ENCODE data around the gene RPS6KA2.

The RPS6KA2 gene

DNA sequence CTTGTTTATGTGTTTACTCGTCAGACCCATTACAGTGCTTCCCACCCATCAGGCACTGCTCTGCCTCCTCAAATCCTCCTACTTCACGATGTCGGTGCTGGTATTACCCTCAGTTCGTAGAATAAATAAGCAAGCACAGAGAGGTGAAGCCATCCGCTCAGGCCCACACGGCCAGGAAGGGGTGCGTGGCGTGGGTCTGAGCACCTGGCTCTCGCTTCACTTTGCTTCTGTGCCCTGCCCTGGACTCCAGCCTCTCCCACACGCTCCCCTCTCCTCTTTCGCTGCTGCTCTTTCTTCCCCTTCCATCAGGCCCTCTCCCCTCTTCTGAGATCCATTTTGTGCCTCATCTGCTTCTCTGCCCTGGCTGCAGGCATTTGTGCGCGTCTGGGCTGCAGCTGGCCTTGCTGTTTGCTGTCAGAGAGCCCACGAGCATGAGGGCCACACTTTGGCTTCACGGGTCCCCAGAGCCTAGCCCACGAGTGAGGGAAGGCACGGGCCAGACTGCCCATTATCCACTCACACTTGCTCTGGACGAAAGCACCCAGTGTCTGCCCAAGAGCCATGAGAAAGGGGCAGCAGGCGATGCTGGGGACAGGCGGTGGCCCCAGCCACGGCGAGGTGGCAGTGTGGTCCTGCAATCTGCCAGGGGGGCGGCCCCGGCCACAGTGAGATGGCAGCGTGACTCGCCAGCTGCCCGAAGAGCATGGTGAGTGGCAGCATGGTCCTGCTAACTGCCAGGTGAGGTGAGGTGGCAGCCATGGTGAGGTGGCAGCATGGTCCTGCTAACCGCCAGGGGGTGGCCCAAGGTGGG, 148.1 kb downstream of the RPS6KA2 start:
- H3K4me3 ChIP-seq (replicated peaks; ENCODE audit: insufficient read depth, low read length) = no peak overlapping the region

DNA sequence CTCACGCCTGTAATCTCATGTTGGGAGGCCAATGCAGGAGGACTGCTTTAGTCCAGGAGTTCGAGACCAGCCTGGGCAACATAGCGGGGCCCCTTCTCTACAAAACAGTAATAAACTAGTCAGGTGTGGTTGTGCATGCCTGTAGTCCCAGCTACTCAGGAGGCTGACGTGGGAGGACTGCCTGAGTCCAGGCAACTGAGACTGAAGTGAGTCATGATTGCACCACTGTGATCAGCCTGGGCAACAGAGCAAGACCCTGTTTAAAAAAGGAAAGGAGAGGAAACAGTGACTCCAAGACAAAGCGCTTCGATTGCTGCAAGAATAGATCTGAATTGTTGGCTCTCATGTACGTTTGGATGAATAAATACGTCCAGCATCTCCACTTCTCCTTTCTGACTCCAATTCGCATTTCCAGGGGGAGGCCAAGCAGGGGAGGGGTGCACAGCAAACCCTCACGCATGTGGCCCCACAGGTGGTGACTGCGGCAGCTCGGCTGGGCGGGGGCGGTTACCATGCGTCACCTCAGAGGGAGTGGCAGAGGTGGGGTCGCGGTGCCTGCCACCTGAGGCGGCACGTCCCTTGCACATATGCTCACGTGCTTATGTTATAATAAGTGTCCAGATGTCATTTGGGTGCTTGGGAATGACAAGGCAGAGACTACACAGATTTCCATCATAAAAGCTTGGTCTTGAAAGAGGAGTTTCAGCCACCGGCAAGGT, 149.2 kb downstream of the RPS6KA2 start:
- no peak for DNase-seq (ENCODE audit: low read depth in 1 of 2, low spot score in 1 of 2)
- no peak overlapping the region for H3K4me3 ChIP-seq (replicated peaks; ENCODE audit: insufficient read depth, low read length)
- H3K27me3 ChIP-seq (ENCODE audit: insufficient read depth, poor library complexity, severe bottlenecking) = no peaks in the 10 kb centered on the region
- TF ChIP-seq, protein P1, sequence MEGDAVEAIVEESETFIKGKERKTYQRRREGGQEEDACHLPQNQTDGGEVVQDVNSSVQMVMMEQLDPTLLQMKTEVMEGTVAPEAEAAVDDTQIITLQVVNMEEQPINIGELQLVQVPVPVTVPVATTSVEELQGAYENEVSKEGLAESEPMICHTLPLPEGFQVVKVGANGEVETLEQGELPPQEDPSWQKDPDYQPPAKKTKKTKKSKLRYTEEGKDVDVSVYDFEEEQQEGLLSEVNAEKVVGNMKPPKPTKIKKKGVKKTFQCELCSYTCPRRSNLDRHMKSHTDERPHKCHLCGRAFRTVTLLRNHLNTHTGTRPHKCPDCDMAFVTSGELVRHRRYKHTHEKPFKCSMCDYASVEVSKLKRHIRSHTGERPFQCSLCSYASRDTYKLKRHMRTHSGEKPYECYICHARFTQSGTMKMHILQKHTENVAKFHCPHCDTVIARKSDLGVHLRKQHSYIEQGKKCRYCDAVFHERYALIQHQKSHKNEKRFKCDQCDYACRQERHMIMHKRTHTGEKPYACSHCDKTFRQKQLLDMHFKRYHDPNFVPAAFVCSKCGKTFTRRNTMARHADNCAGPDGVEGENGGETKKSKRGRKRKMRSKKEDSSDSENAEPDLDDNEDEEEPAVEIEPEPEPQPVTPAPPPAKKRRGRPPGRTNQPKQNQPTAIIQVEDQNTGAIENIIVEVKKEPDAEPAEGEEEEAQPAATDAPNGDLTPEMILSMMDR (IDR thresholded peaks at IDR 0.05; ENCODE audit: insufficient read depth, low read length) = no peak
- TF ChIP-seq SPI1 (IDR thresholded peaks at IDR 0.05; ENCODE audit: borderline replicate concordance, low read depth) (no peak), GABPA (IDR thresholded peaks at IDR 0.05; ENCODE audit: low read depth) (no peak), POLR2AphosphoS5 (IDR thresholded peaks at IDR 0.05; ENCODE audit: low read depth) (no peak)
- TF ChIP-seq, protein P2, sequence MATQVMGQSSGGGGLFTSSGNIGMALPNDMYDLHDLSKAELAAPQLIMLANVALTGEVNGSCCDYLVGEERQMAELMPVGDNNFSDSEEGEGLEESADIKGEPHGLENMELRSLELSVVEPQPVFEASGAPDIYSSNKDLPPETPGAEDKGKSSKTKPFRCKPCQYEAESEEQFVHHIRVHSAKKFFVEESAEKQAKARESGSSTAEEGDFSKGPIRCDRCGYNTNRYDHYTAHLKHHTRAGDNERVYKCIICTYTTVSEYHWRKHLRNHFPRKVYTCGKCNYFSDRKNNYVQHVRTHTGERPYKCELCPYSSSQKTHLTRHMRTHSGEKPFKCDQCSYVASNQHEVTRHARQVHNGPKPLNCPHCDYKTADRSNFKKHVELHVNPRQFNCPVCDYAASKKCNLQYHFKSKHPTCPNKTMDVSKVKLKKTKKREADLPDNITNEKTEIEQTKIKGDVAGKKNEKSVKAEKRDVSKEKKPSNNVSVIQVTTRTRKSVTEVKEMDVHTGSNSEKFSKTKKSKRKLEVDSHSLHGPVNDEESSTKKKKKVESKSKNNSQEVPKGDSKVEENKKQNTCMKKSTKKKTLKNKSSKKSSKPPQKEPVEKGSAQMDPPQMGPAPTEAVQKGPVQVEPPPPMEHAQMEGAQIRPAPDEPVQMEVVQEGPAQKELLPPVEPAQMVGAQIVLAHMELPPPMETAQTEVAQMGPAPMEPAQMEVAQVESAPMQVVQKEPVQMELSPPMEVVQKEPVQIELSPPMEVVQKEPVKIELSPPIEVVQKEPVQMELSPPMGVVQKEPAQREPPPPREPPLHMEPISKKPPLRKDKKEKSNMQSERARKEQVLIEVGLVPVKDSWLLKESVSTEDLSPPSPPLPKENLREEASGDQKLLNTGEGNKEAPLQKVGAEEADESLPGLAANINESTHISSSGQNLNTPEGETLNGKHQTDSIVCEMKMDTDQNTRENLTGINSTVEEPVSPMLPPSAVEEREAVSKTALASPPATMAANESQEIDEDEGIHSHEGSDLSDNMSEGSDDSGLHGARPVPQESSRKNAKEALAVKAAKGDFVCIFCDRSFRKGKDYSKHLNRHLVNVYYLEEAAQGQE (IDR thresholded peaks at IDR 0.05; ENCODE audit: insufficient replicate concordance, low read depth) = no peak
- H3K27ac ChIP-seq (replicated peaks) = no peak overlapping the region

More for the DNA sequence above, 148.1 kb downstream of the RPS6KA2 start:
- no peak overlapping the region for H3K27ac ChIP-seq (replicated peaks)
- H3K27me3 ChIP-seq (ENCODE audit: insufficient read depth, poor library complexity, severe bottlenecking) = no peaks in the 10 kb centered on the region
- no peak for DNase-seq (ENCODE audit: low read depth in 1 of 2, low spot score in 1 of 2)
- TF ChIP-seq POLR2AphosphoS5 (IDR thresholded peaks at IDR 0.05; ENCODE audit: low read depth) (no peak), GABPA (IDR thresholded peaks at IDR 0.05; ENCODE audit: low read depth) (no peak), SPI1 (IDR thresholded peaks at IDR 0.05; ENCODE audit: borderline replicate concordance, low read depth) (no peak)
- TF ChIP-seq, protein P1 (IDR thresholded peaks at IDR 0.05; ENCODE audit: insufficient read depth, low read length) = no peak
- TF ChIP-seq, protein P2 (IDR thresholded peaks at IDR 0.05; ENCODE audit: insufficient replicate concordance, low read depth) = no peak

DNA sequence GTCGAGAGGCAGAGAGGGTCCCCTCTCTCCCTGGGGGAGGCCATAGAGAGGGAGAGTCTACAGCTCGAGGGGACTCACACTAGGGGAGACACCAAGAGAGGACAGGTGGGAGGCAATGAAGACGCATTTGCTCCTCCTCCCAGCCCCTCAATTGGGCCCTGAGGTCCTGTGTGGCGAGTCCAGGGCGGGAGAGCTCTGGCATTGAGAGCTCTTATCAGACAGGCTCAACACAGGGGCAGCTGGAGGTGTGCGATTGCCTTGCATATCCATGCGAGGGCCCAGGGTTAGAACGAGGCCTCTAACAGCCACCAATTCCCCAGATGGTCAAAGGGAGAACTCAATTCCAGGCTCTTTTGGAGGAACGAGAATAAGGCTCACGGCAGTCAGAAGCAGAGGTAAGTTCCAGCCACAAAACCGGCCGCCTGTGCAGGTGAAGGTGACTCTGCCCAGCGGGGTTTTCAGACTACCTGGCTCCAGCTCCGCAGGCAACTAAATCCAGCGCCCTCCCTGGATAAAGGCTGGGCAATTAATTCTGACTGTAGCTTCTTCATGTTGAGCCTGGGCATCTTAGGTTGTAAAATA, 150.3 kb downstream of the RPS6KA2 start:
- no peak overlapping the region for H3K27ac ChIP-seq (replicated peaks)
- no peak for DNase-seq (ENCODE audit: low read depth in 1 of 2, low spot score in 1 of 2)
- TF ChIP-seq GABPA (IDR thresholded peaks at IDR 0.05; ENCODE audit: low read depth) (no peak), SPI1 (IDR thresholded peaks at IDR 0.05; ENCODE audit: borderline replicate concordance, low read depth) (no peak)
- H3K4me3 ChIP-seq (replicated peaks; ENCODE audit: insufficient read depth, low read length) = no peak overlapping the region
- H3K27me3 ChIP-seq (ENCODE audit: insufficient read depth, poor library complexity, severe bottlenecking) = no peaks in the 10 kb centered on the region

DNA sequence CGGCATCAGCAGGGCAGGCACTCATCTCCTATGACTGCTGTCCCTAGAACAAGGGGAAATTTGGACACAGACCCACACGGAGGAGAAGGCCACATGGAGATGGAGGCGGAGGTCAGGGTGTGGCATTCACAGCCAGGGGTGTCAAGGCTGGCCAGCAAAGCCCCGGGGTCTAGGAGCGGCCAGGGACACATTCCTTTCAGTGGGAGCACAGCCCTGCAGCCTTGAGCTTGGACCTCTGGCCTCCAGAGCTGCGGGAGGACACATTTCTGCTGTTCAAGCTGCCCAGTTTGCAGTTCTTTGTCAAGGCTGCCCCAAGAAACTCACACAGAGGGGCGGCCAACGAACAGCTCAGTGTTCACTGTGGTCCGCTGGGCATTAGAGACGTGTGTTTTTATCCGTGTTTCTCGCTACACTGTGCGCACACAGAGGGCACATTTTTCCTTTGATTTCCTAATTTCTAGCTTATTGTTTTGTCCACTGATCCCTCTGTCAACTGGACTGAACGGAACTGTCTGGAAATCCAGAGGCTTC, 150.9 kb downstream of the RPS6KA2 start:
- Histone ChIP-seq H3K4me3 (replicated peaks; ENCODE audit: insufficient read depth, low read length) (no peak overlapping the region), H3K27ac (replicated peaks) (no peak overlapping the region), H3K27me3 (ENCODE audit: insufficient read depth, poor library complexity, severe bottlenecking) (no peaks in the 10 kb centered on the region)
- no peak for TF ChIP-seq POLR2AphosphoS5 (IDR thresholded peaks at IDR 0.05; ENCODE audit: low read depth)
- no peak for DNase-seq (ENCODE audit: low read depth in 1 of 2, low spot score in 1 of 2)

Data from HL-60 (cell line).